PC-3 (cell line): ENCODE measurements around the gene VSIR.

Experiments used
- CTCF ChIP-seq: fragments of 300-600 bp; sonication (generic); conservative IDR thresholded peaks from 2 replicates; pipeline ENCODE4 v1.5.1; 2017; ENCODE audit warnings: antibody characterized with exemption, low read depth, mild to moderate bottlenecking, low read length
- EZH2 ChIP-seq: fragments of 300-600 bp; sonication (generic); IDR thresholded peaks from one replicate; pipeline ENCODE4 v1.6.1; 2017; ENCODE audit warnings: antibody characterized with exemption, mild to moderate bottlenecking, low read length; ENCODE audit not compliant: unreplicated experiment

GRCh38 chr10:71815515-71816130, 42.3 kb upstream of the VSIR start:
- TF ChIP-seq CTCF (no peak), EZH2 (no peak)
